HG03159 (cell line): ENCODE results near the gene CAPN8.

Experiments used
- ATAC-seq: cut with Tn5 transposase; IDR thresholded peaks from one replicate; pipeline ENCODE4 v1.9.1; 2021; ENCODE audit warnings: mild to moderate bottlenecking, moderate library complexity; ENCODE audit not compliant: unreplicated experiment

The CAPN8 gene

GRCh38 chr1:223702735-223703667 lies 37.5 kb upstream of the CAPN8 start:
- no peak for ATAC-seq

GRCh38 chr1:223700942-223701637 lies 35.6 kb upstream of the CAPN8 start:
- no peak for ATAC-seq

GRCh38 chr1:223700388-223700918 lies 35.0 kb upstream of the CAPN8 start:
- ATAC-seq, result no peak

- ATAC-seq, result no peak
Observed at GRCh38 chr1:223695941-223696340, 30.4 kb upstream of the CAPN8 start.

- ATAC-seq, result no peak
Observed at GRCh38 chr1:223695014-223695548, 29.6 kb upstream of the CAPN8 start.

GRCh38 chr1:223691121-223691520 lies 25.6 kb upstream of the CAPN8 start:
- ATAC-seq, result no peak

GRCh38 chr1:223684488-223684792 lies 18.9 kb upstream of the CAPN8 start:
- peak; percentile 14 for ATAC-seq

- peak; percentile 71 for ATAC-seq
Observed at GRCh38 chr1:223683586-223684487, 18.3 kb upstream of the CAPN8 start.

- no peak for ATAC-seq
Observed at GRCh38 chr1:223682502-223682901, 17.0 kb upstream of the CAPN8 start.

- ATAC-seq, result no peak
Observed at GRCh38 chr1:223680188-223680587, 14.7 kb upstream of the CAPN8 start.

GRCh38 chr1:223678841-223679240 lies 13.3 kb upstream of the CAPN8 start:
- no peak for ATAC-seq

GRCh38 chr1:223674119-223674890 lies 8.8 kb upstream of the CAPN8 start:
- no peak for ATAC-seq

- ATAC-seq, result no peak
Observed at GRCh38 chr1:223670458-223671159, 5.1 kb upstream of the CAPN8 start.

- no peak for ATAC-seq
Observed at GRCh38 chr1:223669003-223669795, 3.7 kb upstream of the CAPN8 start.

GRCh38 chr1:223667484-223668182 lies 2.1 kb upstream of the CAPN8 start:
- no peak for ATAC-seq

- no peak for ATAC-seq
Observed at GRCh38 chr1:223664106-223664505, 1.4 kb downstream of the CAPN8 start.

GRCh38 chr1:223662943-223663342 lies 2.6 kb downstream of the CAPN8 start:
- ATAC-seq, result no peak

GRCh38 chr1:223659711-223660110 lies 5.8 kb downstream of the CAPN8 start:
- ATAC-seq, result no peak
